Erythroblast (primary cell): Measurements from ENCODE around the gene PASK.

Source experiments
- GATA1 ChIP-seq: IDR thresholded peaks from 2 replicates; pipeline ENCODE4 v1.6.1; 2011; ENCODE audit warnings: low read depth, mild to moderate bottlenecking, control low read depth, low read length, moderate library complexity
- POLR2A ChIP-seq: IDR thresholded peaks from 2 replicates; pipeline ENCODE4 v1.6.1; 2011; ENCODE audit warnings: mild to moderate bottlenecking, low read length

GRCh38 chr2:241102239-241102803, 47.0 kb downstream of the PASK start, which contains the start of gene MTERF4:
- TF ChIP-seq POLR2A = peak; percentile 76
- TF ChIP-seq GATA1 = no peak
